ENCODE data around the gene COL23A1. TPM values are rescaled to one million over a fixed set of nuclear protein-coding genes. Genes with fewer than 3 reads are reported as not detected.
A peak's percentile ranks its signal among the peaks of the same experiment; 100 is the strongest.

Gene COL23A1
- total RNA-seq, 1 donor from 2014 or later = 0.13 TPM

GRCh38 chr5:178364326-178364675 is 225.9 kb downstream of the COL23A1 start:
- no peak for DNase-seq (ENCODE audit: low read depth in 2 of 2)

GRCh38 chr5:178363501-178364325 is 226.5 kb downstream of the COL23A1 start:
- DNase-seq (ENCODE audit: low read depth in 2 of 2) = no peak

- DNase-seq (ENCODE audit: low read depth in 2 of 2) = no peak
These were observed 228.3 kb downstream of the COL23A1 start for GRCh38 chr5:178361657-178362445.

GRCh38 chr5:178360926-178361235 is 229.3 kb downstream of the COL23A1 start:
- no peak for DNase-seq (ENCODE audit: low read depth in 2 of 2)

GRCh38 chr5:178360222-178360925 is 229.8 kb downstream of the COL23A1 start:
- no peak for DNase-seq (ENCODE audit: low read depth in 2 of 2)

- DNase-seq (ENCODE audit: low read depth in 2 of 2) = no peak
These were observed 230.5 kb downstream of the COL23A1 start for GRCh38 chr5:178359738-178360137.

- no peak for DNase-seq (ENCODE audit: low read depth in 2 of 2)
These were observed 232.5 kb downstream of the COL23A1 start for GRCh38 chr5:178357678-178358077.

DNA sequence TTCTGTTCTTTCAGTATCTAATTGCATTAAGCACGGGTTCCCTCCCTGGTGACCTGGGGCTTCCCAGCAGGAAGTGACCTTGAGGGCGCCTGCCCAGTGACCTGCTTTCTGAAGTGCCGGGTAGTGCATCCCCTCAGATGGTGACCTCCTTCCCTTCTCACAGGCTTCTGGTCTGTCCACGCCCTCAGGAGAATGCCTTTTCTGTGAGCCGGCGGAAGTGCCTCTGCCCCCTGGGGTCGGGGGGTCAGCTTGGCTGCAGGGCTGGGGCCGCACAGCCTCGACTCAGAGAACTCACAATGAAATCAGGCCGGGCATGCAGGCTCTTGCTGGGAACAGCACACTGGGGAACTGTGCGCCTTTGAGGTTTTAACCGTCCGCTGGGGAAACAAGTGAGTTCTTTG is 233.1 kb downstream of the COL23A1 start:
- peak; percentile 5 to 33 for DNase-seq (ENCODE audit: low read depth in 2 of 2)

GRCh38 chr5:178356431-178356872 is 233.7 kb downstream of the COL23A1 start:
- no peak for DNase-seq (ENCODE audit: low read depth in 2 of 2)

- DNase-seq (ENCODE audit: low read depth in 2 of 2) = no peak
These were observed 234.5 kb downstream of the COL23A1 start for GRCh38 chr5:178355671-178356070.

GRCh38 chr5:178353461-178353860 is 236.7 kb downstream of the COL23A1 start:
- DNase-seq (ENCODE audit: low read depth in 2 of 2) = no peak

GRCh38 chr5:178352035-178352349 is 238.2 kb downstream of the COL23A1 start:
- no peak for DNase-seq (ENCODE audit: low read depth in 2 of 2)

- no peak for DNase-seq (ENCODE audit: low read depth in 2 of 2)
These were observed 238.8 kb downstream of the COL23A1 start for GRCh38 chr5:178351221-178352034.

DNA sequence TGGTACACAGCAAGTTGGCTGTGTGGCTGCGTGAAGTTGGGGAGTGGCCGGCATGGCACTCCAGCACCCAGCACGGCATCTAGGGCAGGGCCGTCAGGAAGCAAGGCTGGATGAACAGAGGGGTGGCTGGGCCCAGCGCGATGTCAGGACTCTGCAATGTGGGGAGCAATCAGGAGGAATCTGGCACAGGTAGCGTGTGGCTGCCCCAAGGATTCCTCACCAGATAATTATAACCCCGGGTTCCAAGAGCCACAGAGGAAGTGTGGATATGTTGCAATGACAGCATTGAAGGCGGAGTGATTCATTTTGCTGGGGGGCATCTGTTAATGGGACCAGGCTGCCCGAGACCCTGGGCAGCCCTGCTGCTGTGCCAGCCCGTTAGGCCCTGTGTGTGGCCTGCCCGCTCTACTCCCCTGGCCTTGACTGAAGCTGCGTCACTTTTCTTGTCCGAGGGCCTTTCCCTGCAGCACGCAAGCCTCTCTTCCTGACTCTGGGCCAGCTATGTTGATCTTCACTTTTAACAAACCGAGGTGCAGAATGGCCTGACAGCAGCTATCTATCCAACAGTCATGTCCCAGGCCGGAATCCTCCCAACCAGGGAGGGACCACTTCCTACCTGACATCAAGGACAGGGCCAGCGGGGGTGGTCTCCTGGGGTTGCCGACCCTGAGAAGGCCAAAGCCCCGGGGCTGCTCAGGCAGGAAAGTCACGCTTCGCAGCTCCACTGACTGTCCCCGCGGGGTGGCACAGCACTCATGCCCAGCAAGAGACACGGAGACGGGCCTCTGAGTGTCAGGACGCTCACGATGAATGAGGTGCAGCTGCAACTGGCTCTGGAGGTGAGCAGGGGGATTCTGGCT is 239.6 kb downstream of the COL23A1 start:
- no peak for DNase-seq (ENCODE audit: low read depth in 2 of 2)

DNA sequence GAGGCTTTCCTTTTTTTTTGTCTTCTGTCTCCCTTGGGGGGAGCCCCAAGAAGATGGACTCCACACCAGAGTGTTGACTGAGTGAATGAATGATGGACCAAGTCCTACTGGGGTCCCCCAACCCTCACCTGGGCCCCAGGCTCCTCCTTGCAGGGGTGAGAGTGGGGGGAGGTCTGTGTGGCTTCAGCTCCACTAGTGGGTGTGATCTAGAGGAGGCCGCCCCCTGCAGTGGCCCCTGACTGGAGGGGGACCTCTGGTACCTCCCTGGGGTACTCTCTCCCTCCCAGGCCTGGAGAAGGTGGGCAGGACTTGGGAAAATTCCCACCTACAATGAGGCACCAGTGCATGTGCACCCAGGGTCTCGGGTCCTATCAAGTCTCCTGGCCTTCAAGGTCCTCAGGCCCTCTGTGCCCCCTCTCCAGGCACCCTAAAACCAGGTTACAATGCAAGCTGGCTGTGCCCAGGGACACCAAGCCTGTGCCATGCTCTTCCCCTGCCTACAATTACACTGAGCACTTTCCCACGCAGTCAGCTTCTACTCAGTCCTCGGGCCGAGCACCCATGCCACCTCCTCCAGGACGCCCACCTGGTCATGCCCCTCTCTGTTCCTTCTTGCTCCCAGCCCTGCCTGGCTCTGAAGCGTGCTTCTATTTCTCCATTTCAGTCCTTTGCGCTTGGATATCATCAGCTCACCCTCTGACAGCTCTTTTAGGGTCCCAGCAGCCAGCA is 240.4 kb downstream of the COL23A1 start:
- no peak for DNase-seq (ENCODE audit: low read depth in 2 of 2)

DNA sequence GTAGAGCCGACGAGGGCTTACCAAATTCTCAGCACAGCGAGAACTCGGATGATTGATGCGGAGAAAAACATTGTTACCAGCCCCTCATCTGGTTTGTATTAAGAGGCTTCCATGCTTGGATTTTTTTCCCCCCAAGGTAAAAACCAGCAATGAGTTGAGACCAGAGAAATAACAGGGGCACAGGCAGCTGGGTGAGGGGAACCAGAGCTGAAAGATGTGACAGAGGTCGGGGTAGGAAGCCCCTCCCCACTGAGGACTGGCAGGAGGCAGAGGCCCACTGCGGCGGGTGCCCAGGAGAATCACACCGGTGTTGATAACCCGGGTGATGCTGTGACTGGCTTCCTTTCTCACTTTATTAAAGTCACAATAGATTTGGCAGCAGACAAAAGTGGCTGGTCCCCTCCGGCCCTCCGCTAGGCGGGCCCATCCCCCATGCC is 241.1 kb downstream of the COL23A1 start:
- DNase-seq (ENCODE audit: low read depth in 2 of 2) = no peak

DNA sequence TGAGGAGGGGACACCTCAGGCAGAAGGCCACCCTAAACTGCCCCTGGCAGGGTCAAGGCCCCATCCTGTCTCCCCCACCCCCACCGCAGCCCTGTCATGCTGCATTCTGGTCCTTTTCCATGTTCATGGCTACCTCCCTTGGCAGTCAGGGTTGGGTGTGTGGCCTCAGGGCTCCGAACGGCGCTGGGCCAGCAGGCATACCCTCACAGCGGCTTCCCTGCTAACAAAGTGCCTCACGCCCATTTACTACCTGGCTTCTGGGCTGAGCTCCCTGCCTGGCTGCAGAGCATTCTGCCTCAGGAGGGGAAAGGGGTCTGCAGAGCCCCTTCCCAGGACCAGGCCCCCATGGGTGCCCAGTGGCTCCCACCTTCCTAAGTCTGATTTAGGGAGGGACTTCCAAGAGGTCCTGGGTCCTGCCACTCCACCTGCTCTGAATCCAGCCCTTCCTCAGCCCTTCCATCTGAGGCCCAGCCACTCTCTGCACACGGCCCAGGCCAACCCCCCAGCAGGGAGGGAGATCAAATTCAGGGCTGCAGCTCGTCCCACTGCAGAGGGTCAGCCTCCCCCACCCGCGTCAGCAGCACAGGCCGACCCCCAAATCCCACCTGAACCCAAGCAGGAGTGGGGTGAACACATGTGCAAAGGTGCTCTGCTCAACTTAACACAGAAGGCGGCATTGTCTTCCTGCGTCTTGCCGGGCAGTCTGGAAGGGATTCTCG is 241.7 kb downstream of the COL23A1 start:
- no peak for DNase-seq (ENCODE audit: low read depth in 2 of 2)

DNA sequence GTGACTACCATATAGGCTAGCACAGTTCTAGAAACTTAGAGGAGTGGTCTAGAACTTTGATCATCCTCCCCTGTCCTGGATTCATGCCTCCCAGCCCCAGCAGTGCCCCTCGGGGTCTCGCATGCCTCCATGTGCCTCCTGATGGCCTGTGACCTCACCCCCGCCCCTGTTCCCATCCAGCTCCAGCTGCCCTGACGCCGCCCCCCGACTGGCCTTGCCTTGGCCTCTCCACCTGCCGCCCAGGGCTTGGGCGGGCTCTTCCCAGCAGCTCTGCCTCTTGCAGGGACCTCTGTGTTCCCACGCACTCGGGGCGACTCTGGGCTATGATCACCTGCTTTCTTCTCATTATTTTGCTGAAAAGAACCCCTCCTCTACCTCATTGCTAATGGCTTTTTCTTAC is 242.2 kb downstream of the COL23A1 start:
- no peak for DNase-seq (ENCODE audit: low read depth in 2 of 2)

DNA sequence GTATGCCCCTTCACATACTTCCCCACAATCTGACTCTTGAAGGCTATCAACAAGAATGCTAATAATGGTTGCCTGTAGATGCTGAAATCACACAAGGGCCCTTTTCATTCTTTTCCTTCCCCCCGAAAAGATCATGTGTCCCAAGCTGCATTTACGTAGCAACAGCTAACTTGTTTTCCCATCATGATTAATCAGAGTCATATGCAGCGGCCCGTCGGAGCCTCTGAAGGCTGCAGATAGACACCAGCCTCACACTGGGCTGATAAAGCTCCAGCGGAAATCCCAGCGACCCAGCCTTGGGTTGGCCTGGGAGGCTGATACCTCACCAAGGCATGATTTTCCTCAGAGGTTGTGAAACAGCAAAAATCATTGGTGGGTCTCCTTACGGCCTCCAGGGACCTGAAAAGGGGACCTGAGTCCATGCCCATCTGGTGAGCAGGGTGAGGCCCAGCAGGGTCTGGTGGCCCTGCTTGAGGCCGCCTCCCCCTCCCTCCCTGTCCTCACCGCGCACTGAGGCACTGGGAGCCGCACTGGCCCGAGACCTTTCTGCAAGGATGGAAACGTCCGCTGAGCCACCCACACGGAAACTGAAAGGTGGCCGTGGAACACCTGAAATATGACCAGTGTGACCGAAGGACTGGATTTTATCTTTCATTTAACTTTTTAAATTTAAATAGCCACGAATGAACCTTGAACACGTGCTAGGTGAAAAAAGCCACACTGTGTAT is 243.4 kb downstream of the COL23A1 start:
- no peak for DNase-seq (ENCODE audit: low read depth in 2 of 2)

Data from dermis microvascular lymphatic vessel endothelial cell (primary cell).